GM12873 (cell line): ENCODE data around the gene MS4A7.

Experiments used
- TF ChIP-seq, protein P1 (sequence below): IDR thresholded peaks from 2 replicates; pipeline ENCODE4 v1.5.1; 2012; ENCODE audit warnings: low read depth, mild to moderate bottlenecking, moderate library complexity, low read length, control low read depth; ENCODE audit not compliant: insufficient read depth; ENCODE audit errors: missing control alignments

MS4A7 gene

DNA sequence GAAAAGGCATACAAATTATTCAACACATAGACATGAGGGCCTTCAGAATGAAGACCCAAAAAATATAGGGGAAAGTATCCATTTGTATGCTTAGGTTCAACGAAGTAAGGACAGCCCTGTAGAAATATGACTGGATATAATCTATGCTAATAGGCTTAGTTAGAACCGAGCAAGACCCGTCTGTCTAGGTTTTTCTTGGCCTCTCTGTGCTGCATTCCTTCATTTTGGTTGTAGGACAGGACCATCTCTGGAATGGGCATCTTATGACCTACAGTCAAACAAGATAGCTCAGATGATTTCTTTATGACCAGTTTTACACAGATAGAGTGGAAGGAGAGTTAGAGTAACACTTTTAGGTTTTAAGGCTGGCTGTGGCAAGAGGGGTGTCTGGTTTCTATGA, 5.6 kb upstream of the MS4A7 start:
- TF ChIP-seq, protein P1, sequence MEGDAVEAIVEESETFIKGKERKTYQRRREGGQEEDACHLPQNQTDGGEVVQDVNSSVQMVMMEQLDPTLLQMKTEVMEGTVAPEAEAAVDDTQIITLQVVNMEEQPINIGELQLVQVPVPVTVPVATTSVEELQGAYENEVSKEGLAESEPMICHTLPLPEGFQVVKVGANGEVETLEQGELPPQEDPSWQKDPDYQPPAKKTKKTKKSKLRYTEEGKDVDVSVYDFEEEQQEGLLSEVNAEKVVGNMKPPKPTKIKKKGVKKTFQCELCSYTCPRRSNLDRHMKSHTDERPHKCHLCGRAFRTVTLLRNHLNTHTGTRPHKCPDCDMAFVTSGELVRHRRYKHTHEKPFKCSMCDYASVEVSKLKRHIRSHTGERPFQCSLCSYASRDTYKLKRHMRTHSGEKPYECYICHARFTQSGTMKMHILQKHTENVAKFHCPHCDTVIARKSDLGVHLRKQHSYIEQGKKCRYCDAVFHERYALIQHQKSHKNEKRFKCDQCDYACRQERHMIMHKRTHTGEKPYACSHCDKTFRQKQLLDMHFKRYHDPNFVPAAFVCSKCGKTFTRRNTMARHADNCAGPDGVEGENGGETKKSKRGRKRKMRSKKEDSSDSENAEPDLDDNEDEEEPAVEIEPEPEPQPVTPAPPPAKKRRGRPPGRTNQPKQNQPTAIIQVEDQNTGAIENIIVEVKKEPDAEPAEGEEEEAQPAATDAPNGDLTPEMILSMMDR = no peak

DNA sequence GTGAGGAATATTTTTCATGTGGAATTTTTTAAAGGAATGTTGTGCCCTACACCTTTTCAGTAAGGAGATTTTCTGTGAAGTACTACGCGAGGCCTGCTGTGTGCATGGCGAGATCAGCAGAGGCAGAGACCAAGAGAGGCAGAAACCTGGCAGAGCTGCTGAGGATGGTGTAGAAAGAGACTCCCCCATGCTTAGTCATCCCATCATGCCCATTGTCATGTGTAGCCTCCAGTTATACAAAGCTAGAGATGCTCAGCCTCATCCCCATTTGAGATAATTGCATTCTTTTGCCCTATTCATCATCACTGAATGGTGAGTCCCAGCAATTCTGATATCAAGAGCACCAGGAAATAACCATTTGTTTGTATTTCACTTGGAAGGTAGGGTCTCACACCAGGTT, 3.0 kb upstream of the MS4A7 start:
- TF ChIP-seq, protein P1 = no peak

DNA sequence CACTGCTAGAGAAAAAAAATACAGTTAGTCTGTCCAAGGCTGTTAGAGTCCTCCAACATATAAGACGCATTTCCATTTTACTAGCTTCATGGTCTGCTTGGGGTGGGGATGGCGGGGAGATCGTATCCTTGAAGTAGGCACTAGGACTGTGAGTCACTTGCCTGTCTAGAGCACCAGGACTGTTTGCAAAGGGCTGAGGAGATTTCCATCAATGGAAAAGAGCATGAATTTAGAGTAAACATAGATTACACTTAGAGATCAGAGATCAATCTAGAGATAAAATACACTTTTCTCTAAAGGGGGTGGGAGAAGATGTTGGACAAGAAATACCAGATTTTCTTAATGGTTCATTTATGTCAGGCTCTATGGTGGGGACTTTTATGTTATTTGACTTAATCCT, 1.7 kb upstream of the MS4A7 start:
- TF ChIP-seq, protein P1 = no peak

DNA sequence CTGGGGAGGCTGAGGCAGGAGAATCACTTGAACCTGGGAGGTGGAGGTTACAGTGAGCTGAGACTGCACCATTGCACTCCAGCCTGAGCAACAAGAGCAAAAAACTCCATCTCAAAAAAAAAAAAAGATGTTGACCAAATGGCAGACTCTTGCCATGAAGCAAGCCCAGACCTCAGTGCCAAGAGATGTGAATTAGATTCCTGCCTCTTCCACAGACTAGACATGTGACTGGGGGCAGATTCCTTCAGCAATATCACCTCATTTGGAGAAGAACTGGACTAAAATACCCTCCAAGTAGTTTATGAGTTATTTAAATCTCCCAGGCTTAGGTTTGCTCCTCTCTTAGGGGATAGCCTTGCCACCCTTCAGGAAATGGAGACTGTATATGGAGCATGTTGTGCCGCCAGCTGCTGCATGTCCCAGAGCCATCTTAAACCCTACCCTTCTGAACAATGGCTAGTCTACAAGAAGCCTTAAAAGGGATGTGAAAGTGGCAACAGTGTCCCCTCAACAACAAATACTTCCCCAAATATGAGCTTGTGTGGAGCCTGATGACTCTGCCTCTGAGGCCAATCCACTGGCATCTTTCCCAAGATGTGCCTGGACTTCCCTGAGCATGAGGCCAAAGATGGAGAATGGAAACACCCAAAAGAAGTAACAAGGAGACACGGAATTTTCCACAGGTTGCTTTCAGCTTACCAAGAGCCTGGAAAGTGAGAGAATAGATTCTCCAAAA, 763 bp upstream of the MS4A7 start:
- TF ChIP-seq, protein P1 = no peak

DNA sequence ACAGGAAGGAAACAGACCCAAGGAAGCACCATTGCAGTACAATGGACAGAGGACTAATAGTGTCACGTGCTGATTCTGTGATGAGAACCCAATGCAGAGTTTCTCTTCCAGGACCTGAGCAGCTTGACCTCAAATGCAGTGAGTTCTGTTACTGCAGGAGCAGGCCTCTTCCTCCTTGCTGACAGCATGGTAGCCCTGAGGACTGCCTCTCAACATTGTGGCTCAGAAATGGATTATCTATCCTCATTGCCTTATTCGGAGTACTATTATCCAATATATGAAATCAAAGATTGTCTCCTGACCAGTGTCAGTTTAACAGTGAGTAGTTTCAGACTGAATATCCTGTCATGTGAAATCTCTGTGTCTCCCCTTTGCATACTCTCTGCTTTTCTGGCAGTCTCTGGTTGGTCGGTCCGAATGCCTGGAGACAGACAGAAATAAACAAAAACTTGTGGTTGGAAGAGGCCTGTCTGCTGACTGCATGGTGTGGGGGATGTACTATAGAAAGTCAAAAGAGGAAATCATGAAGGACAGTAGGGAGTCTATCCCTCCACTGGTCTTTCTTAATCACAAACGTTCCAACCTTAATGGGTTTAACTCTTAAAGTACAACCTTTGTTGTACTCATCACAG, 11.1 kb downstream of the MS4A7 start:
- TF ChIP-seq, protein P1 = no peak

DNA sequence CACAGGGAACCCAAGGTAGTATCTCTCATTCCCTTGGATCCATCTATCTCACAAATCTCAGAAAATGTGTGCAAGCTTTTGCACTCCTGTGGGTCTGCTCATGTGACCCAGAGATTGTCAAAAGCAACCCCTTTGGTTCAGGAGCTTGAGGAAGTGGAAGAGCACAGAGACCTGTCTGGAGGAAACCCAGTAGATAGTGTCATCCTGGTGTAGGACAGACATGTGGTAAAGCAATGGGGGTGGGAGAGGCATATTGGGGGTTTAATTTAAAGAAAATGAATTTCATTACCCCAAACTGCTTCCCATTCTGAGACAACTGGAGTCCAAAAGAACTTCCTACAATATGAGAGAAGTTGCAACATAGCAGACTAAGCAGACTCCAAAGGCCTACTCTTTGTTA, 12.1 kb downstream of the MS4A7 start:
- TF ChIP-seq, protein P1 = no peak

DNA sequence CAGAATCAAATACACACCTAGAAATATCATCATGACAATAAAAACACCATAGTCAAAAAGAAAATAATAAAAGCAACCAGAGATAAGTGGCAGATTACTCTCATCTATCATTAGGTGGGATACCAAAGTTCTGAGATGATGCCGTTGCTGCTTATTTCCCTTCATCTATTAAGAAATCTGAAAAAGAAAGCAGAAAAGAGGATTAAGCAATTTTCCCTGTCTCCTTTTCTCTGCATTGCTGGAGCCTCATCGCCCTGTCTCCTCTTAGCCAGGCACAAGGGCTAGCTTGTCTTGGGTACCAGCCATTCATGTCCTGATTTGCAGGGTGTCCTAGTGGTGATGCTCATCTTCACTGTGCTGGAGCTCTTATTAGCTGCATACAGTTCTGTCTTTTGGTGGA, 14.0 kb downstream of the MS4A7 start:
- TF ChIP-seq, protein P1 = no peak
